Stimulated activated CD4-positive, alpha-beta T cell treated with anti-CD3 and anti-CD28 coated beads, Interleukin-2, amount 100 ng/mL, for 24 hours (primary cell): ENCODE data around the gene ALDH8A1.

Source experiments
- DNase-seq, 2 donors: peaks; one replicate each; pipeline ENCODE4 v3.0.0-alpha.2; 2020

ALDH8A1 gene, protein sequence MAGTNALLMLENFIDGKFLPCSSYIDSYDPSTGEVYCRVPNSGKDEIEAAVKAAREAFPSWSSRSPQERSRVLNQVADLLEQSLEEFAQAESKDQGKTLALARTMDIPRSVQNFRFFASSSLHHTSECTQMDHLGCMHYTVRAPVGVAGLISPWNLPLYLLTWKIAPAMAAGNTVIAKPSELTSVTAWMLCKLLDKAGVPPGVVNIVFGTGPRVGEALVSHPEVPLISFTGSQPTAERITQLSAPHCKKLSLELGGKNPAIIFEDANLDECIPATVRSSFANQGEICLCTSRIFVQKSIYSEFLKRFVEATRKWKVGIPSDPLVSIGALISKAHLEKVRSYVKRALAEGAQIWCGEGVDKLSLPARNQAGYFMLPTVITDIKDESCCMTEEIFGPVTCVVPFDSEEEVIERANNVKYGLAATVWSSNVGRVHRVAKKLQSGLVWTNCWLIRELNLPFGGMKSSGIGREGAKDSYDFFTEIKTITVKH

DNA sequence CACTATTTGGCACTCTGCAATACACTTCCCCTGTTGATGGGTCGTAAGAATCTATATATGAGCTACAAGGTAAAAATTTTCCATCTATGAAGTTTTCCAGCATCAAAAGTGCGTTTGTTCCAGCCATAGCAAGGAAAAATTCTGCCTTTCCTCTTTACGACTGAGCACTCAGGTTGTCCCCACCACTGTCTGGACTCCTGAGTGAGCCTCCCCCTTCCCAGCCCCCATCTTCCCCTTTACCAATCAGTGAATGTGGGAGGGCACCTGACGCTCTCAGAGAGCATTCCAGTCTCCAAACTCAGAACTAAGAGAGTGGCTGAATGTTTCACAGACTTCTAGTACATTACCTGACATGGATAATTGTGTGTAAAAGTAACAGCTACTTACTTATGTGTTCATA, at the start of gene ALDH8A1:
Gene ALDH8A1 (minus strand): TSS at position 175 of the 400 bp plus-strand sequence. CDS start 48 bp downstream, at position 127.
- no peak for DNase-seq

DNA sequence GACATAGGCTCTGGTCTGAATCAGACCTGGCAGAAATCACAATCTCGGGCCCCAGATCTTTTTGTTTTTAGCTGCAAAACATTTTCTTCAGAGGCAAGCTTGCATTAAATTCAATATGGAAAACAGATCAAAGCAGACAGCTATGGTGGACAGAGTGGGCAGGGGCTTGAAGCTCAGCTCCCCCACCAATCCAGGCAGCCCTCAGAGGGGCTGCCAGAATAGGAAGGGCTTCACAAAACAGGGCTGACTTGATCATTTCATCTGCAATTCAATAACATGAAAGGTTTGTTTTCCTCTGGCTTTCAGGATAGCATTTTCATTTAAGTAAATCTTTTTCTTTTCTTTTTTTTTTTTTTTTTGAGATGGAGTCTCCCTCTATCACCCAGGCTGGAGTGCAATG, 49.2 kb upstream of the ALDH8A1 start:
- DNase-seq, result no peak

DNA sequence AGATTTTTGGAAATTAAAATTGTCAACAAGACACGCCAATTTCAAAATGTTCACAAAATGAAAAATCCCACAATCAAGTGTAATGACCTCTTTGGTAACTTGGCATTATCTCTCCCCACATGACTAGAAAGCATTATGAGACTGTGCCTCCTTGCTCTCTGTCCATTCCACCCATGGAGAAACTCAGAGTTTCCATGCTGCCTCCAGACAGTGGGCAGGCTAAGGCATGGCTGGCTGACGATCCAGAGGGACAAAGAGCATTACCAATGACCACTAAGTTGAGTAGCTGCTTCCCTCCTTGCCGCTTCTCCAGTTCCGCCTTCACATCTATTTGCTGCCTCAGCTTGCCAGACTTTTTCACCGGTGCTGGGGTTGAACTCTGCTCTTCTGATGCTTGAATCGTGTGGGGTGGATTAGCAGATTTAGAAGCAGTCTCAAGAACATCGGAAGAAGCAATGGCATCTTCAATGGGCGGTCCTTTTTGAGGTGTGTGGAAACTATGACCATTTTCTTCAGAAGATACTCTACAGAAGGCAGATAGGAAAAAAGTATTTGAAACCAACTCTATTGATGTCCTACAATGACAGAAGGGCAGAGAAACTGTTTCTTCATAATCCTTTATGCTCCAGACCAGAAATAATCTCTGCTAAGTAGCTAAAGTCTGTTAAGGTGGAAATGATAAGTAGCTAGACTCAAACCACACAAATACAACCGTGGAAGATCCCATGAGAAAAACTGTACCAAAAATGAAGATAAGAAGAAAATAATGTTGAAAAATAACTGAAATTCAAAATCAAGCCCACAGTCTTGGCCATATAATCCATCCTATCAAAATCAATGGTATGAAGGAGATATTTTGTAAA, 47.5 kb upstream of the ALDH8A1 start:
- DNase-seq, result no peak

DNA sequence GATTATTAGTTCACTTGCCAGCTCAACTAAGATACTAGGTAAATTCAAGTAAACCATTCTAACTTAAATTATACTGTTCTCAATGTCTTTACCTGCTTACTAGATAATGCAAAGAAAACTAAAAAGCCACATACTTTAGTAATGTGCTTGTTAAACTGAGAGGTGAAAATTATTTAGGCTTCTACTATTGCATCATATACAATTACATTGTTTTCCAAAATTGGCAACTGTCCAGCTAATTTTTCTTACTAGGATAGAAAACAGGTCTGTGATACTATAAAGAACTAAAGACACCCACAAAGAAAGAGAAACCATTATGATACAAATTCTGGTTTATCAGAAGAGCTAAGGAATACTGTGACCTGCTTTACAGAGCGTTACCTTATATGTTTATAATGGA, 45.6 kb upstream of the ALDH8A1 start:
- DNase-seq, result no peak

DNA sequence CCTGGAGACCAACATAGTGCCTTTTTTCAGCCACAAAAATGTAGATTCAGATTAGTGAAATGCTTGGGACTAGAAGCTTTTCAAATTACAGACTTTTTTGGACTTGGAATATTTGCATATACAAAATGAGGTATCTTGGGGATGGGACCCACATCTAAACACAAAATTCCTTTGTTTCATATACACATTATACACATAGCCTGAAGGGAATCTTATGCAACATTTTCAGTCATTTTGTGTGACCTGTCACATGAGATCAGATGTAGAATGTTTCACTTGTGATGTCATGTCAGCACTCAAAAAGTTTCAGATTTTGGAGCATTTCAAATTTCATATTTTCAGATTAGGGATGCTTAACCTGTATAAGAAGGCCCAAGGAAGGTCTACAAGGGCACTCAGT, 44.5 kb upstream of the ALDH8A1 start:
- DNase-seq, result no peak

DNA sequence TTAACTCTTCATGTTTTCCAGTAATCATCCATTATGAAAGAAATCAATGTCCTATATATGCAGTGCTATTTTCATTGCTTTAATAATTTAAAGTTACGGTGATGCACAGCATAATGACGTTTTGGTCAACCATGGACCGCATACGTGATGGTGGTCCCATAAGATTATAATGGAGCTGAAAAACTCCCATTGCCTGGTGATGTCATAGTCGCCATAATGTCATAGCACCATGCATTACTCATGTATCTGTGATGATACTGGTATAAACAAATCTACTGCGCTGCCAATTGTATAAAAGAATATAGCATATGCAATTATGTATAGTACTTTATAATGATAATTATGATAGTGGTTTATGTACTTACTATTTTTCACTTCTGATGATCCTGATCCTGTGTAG, 42.3 kb upstream of the ALDH8A1 start:
- DNase-seq, result no peak

DNA sequence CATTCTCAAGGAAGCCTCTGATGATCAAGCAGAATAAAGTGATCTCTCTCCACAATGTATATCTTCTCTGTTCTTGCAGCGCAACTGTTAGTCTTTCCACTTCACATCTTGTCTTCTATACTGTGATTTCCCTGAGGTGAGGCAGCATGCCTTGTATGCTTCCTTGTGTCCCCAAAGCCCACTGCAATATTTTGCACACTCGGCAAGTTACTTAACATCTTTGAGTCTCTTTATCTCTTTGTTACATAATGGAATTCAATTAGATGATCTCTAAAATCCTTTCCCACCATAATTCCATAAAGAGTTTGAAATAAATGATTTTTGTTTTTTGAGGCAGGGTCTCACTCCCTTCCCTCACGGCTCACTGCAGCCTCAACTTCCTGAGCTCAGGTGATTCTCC, 40.4 kb upstream of the ALDH8A1 start:
- no peak for DNase-seq

DNA sequence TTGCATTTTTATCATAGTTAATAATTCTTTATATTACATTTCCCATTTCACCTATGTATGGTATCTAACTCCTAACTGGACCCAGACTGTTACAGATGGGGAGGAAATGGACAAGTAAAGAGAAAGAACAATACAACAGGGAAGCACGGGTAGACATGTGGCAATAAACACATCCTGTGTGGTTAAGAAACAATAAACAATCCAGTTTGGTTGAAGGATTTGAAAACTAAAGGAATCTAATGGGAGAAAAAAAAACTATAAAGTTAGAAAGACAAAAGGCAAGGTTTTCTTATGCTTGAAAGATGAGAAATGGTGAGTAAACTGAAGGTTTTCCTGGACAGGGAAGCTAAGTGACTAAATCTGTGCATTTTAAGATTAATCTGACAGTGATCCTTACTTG, 34.9 kb upstream of the ALDH8A1 start:
- DNase-seq, result no peak

DNA sequence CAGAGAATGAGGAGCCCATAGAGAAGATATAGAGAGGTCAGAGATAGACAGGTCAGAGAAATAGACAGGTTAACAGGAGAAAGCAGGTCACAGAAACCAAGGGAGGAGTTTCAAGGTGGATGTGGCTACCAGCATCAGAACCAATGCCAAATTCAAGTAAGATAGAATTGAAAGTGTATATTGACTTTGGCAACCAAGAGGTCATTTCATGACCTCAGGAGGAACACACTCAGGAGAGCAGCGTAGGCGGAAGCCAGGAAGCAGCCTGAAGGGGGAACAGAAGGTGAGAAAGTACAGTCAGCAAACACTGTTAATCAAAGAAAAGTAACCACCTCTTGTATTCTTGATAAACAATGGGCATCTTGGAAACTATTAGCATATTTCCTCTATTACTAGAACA, 33.9 kb upstream of the ALDH8A1 start:
- DNase-seq, result no peak

DNA sequence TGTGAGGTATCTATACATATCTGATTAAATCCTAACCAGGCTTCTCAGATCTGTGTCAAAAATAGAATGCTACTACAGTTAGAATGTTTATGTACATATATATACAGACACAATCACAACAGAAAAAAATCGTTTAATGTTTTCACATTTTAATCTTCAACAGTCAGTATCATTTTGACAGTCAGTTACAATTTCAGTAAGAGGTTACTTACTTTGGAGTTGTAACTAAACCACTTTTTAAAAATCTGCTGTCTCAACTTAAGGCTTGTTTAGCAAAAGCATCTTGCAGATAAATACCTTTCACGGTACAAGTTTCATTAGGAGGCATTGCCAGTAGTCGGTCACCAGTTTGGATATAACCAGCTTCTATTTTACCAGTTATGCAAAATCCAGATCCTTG, 32.3 kb upstream of the ALDH8A1 start:
- DNase-seq, result no peak

DNA sequence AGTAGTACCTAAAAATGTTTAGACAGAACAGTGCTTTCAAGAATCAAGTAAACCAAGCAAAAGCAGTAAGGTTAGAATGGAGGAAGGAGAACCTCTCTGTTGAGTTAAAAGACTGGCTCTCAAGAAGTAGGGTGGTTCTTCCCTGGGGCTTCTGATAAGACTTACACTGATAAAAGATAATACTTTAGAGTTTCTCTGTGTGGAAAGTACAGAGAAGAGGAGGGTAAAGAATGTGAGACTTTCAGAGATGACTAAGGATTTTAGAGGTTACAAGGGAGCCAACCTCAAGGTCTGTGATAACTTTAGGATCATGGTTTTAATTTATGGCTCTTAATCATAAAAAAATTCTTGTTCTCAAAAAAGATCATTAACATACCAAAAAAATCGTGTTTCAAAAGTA, 30.9 kb upstream of the ALDH8A1 start:
- DNase-seq, result no peak

DNA sequence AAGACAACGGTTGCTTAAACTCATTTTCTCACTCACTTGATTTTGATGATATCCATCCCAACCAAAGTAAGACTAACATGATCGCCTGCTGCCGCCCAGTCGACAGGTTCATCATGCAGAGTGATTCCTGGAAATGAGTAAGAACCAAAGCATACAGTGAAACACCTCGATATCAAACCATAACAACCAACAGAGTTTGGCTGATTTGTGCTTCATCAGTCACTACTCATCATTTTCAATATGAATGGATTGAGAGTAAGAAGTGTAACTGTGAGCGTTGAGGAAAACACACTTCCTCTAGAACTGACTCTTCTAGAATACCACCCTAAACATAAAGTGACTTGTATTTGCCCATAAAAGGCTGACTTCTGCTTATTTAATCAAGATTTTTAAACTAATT, 29.2 kb upstream of the ALDH8A1 start:
- peak; percentile 60 to 61 for DNase-seq

DNA sequence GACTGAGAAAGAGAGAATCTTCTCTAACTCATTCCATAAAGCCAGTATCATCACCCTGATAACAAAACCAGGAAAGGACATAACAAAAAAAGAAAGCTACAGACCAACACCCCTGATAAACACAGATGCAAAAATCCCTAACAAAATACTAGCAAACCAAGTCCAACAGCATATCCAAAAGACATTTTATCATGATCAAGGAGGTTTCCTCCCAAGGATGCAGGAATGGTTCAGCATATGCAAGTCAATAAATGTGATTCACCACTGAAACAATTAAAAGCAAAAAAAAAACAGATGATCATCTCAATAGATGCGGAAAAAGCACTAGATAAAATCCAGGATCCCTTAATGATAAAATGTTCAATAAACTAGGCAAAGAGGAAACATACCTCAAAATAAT, 24.5 kb upstream of the ALDH8A1 start:
- DNase-seq, result no peak

DNA sequence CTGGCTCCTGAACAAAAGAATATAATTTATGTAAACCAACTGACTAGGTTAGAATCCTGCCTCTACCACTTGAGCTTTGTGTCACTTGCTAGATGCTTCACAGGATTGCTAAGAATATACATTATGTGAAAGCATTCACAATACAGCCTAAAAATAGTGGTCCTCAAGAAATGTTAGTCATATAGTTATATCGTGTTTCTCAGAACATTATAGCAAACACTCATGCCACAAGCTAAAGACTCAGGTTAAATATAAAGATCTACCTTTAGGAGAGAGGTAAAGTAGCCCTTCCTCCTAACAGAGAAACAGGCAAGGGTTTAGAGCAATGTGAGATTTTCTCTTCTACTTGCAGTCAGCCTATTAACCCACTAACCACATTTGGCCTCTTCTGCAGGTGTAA, 17.8 kb upstream of the ALDH8A1 start:
- DNase-seq, result no peak

DNA sequence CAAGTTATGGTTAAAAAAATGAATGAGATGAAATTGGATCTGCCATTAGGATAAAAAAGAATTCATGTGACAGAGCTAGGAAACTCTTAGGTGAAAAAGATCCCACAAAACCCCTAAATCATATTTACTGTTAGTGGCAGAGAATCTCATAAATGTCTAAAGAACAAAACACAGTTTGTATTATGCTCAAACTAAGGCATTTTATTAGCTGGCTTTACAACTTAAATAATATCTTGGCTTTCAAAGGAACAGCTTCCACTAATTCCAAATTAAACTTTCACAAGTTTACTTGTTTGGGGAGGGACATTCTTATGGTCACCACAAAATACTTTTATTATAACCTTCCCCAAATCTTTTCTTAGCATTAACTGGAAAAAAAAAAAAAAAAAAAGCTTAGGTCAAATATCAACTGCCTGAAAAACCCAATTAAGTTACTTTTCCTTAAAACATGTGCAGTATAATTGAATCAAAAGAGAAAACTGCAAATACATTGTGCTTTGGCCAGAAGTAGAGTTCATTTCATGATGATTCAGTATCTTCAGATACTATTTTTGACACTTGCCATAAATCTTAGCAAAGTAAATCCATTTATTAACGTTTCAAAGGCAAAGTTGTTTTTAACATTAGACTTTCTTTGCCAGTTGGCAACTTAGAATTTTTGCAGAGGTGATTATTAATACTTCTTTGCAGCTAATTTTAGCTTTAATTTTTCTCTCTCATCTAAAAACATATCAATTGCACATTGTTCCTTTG, 14.7 kb upstream of the ALDH8A1 start:
- DNase-seq, result no peak

DNA sequence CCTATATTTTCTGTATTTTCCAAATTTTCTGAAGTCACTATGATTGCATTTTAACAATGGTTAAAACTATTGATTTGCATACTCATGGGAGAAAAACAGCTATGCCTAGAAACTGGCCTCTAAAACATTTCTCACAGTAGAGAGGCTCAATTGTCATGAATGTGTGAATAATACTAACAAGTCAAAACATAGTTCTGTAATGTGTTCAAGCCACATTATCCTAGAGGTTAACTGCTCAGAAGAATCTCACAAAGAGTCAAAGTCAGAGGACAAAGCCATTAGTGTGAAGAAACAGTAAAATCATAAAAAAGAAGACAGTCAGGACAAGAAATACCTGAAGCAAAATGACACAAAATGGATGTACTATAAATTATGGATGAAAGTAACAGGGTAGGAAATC, 12.5 kb upstream of the ALDH8A1 start:
- no peak for DNase-seq

DNA sequence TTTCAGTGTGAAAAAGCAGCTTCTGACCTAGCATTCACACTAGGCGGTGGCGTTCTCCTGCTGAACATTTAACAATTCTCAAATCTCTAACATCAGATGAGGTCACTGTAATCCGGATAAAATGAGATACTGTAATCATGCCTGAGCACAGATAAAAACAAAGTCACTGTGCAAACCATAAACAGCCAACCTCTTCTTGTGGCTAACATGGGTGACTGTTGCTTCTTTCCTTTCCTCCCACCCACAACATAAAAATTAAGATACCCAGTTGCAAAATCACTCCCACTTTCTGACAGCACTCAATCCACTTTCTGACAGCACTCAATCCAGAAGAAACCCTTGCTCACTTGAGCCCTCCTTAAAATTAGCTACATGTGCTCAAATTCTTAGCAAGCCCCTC, 11.5 kb upstream of the ALDH8A1 start:
- no peak for DNase-seq

DNA sequence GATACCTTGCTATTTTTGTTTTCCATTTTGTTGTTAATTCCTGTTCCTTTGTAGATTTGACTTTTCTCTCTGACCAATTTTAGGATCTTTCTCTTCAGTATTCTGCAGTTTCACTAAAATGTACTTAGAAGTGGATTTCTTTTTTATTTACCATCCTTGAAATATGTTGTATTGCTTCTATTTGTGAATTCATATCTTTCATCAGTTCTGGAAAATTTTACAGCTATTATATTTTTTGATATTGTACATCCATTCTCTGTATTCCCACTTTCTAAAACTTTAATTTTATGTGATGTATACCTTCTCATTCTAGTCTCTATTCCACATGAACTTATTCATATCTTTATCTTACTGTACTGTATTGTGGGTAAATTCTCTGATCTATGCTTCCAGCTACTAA, 9.7 kb upstream of the ALDH8A1 start:
- DNase-seq, result no peak

DNA sequence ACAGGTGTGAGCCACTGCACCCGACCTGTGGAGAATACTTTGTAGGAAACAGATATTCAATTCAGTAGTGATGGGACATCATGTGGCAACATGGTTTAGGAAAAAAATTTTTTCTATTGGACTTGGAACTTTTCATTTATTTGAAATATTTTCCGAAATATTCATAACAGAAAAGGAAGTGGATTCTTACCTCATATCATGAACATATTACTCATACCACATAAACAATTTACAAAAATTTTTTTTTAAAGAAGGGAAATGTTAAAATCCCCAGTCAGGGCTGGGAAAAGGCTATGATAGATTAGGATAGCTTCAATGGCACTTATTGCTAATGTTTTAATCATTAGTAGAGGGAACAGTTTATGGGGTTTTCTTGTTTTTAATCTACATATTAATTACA, 6.8 kb upstream of the ALDH8A1 start:
- DNase-seq, result no peak

DNA sequence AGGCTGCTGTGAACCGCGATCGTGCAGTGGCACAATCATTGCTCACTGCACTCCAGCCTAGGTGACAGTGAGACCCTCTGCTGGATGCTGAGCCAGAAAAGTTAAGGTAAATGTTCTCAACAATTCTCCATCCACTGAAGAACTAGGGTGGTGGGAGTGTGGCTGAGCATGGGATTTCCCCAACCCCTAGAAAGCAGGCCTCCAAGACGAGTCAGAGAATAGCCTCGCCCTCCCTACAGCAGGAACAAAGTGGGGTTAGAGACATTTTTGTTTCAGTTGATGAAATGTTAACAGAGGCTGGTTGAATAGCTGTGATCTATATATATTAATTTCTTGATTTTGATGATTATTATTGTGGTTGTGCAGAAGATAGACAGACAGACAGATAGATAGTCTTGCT, 6.1 kb upstream of the ALDH8A1 start:
- DNase-seq, result peak; percentile 10 to 28

DNA sequence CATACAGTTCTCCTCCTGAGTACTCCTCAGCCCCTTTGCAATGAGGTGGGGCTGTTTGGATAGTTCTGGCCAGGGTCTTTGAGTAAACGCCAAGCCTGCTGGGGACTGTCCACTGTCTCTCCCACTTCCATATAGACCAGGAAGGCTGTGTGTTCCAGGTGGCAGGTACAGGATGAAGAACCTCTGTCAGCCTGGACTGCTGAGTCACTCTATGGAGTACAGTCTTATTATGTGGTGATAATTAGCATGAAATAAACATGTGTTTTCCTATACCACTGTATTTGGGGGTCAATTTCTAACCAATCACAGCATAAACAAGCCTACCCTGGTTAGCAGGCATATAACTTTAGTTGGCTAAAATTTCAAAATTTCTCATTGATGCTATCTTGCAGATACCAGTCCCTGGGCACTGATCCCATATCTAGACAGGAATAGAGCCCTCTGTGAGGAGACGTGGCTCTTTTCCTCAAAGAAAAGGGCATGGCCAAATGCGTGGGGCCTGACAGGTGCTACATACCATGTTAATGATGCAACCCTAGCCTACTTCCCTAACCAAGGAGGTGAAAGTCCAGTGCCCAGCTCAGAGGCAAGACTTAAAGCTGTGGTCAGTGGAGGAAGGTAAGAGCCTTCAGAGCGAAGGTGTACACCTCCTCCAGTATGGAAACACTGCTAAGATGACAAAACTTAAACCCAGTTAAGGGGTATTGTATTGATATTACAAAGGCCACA, 4.5 kb upstream of the ALDH8A1 start:
- no peak for DNase-seq

DNA sequence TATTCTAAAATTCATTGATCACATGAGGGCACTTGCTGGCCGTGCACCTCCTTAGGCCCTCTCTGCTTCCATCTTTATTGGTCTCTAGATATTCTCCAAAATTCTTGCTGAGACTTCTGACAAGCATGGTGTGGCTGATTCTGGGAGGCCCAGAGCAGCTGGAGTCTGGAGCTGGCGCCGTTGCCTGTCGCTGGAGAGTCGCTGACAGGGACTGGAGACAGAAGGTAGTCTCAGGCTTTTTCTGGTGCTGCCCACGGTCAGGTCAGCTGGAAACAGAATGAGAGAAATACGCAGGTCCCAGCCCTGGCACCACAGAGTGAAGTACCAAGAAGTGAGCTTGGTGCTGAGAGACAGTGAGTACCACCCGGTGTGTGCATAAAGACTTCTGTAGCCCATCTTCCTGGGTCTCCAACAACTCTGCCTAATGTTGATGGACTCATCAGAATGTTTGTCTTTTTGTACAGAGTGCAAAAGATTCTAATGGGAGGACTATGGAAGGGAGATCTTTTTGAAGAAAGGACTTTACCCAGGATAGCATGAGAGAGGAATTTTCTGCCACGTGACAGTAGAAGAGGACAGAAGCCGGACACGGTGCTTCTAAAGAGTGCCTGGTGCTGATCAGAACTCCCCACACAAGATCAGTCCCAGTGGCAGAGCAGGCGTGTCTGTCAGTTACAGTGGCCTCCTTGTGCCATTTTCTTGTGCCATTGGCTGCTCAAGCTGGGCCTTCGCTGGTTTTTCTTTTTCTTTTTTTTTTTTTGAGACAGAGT, 1.8 kb upstream of the ALDH8A1 start:
- DNase-seq, result no peak
